Measurements from ENCODE around the gene ADCY9.

DNA sequence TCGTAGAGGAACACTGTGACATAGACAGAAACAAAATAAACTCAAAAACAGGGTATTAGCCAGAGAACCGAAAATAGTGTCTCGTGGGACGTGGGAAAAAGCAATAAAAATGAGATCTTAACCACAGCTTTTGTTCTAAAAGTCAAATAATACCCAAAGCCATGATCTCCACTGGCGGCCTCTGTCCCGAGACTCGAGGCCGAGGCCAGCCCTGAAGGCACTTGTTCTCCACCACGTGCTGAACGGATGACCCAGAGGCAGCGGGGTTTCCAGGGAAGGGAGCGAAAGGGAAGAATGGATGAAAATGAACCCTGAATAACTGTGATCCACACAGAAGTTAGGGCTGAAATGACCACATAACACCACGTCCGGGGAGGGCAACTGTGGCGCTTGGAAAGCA, 150.9 kb downstream of the ADCY9 start:
- TF ChIP-seq EP300 (IDR thresholded peaks at IDR 0.05) = no peak
- TF ChIP-seq SMC3 (IDR thresholded peaks at IDR 0.05) = no peak
- TF ChIP-seq POLR2A (IDR thresholded peaks at IDR 0.05; ENCODE audit: low read length) = no peak
- no peak for TF ChIP-seq CTCF (IDR thresholded peaks at IDR 0.05)
- no peak for TF ChIP-seq KDM1A (IDR thresholded peaks at IDR 0.05; ENCODE audit: low read depth)
- TF ChIP-seq HMGXB4 (CRISPR knock-in tag; IDR thresholded peaks at IDR 0.05; ENCODE audit: borderline replicate concordance) = no peak
- TF ChIP-seq, protein P1, sequence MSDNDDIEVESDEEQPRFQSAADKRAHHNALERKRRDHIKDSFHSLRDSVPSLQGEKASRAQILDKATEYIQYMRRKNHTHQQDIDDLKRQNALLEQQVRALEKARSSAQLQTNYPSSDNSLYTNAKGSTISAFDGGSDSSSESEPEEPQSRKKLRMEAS (IDR thresholded peaks at IDR 0.05) = no peak

Data from A549 (cell line).